SK-N-SH treated with all-trans-retinoic acid at 6 μM for 48 hours (cell line): ENCODE data around the gene YAF2.

Experiments
- ESRRG ChIP-seq: fragments of 250-450 bp; sonication (Bioruptor Pico); IDR thresholded peaks from 2 replicates; pipeline ENCODE4 v1.6.1; 2021; ENCODE audit warnings: mild to moderate bottlenecking
- ZNF8 ChIP-seq: fragments of 450-650 bp; formaldehyde crosslinking; IDR thresholded peaks from 2 replicates; pipeline ENCODE4 v1.5.0; 2020; ENCODE audit warnings: mild to moderate bottlenecking, moderate library complexity

DNA sequence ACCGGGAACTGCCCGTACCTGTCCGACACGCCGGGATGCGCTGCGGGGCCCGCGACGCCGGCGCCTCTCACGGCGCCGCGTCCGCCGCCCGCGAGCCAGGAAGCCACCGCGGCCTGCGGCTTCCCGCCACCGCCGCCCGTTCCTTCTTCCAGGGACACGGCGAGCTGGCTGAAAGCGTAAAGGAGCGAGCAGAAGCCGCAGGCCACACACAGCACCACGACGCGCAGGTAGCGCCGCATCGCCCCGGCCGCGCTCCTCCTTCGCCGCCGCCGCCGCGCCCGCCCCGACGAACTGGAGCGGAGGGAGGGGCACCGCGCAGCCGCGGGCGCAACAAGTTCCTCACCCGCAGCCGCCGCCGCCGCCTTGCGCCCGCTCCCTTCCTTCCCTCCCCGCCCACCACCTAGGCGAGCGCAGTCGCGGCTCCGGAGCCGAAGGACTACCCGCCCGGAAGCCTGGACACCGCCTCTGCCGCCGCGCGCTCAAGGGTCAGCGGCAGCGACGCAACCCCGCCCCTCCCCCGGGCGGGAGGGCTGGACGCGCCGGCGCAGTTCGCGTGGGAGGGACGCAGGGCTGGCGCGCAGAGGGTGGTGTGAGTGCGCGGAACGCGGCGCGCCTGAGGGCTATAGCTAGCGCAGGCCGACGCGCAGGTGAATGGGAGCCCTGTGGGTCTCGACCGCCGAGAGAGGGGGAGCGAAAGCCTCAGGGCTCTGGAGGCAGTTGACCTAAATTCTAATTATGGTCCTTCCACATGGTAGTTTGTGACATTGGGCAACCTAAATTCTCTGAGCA lies 93.4 kb downstream of the YAF2 start, which contains the start of gene GXYLT1:
- TF ChIP-seq ZNF8 (CRISPR knock-in tag) (no peak), ESRRG (CRISPR knock-in tag) (no peak)
